Measurements from ENCODE around the gene DET1.

DET1 gene

DNA sequence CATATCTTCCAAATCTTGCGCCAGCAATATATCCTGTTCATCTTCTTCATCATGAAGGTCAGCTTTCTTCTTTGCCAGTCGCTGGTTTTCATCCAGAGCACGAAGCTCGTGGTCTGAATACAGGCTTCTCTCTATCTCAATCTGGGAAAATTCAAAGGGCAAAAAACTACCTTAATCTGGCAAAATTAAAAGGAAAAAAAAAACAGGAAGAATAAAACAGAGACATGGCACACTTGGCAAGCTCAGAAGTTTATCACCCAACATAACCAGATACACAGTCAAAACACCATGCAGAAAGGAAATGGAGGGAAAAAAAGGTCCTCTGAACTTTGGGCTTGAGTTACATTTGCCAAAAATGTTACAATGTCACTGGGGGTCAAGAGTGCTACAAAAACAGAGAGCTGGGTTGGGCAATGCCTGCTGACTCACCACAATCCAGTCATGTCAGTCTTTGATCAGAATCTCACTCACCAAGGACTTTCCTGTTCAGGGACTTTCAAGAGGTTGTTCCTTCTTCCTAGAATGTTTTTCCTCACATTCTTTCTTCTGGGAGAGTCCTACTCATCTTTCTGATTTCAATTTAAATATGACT is 80.8 kb downstream of the DET1 start:
- no peak overlapping the region for H3K27ac ChIP-seq (ENCODE audit: low read length)
- H3K4me2 ChIP-seq (ENCODE audit: low read length), result peak overlapping the region; percentile 91
- no peak overlapping the region; the same call in 1 of the 2 replicates for H3K9ac ChIP-seq (ENCODE audit: low read length)
- H3K4me3 ChIP-seq (ENCODE audit: low read length), result peak overlapping the region; percentile 87; the same call in 1 of the 2 replicates
- no peak overlapping the region for H2AFZ ChIP-seq (ENCODE audit: low read depth, low read length)
- H3K36me3 ChIP-seq (replicated peaks; ENCODE audit: low read depth, low read length), result peaks cover 53% of the 10 kb centered on the region
- H3K79me2 ChIP-seq (ENCODE audit: low read length), result peaks cover 60% of the 10 kb centered on the region
- H3K9me3 ChIP-seq (ENCODE audit: insufficient read depth, low read length), result no peaks in the 10 kb centered on the region
- TF ChIP-seq, protein P1, sequence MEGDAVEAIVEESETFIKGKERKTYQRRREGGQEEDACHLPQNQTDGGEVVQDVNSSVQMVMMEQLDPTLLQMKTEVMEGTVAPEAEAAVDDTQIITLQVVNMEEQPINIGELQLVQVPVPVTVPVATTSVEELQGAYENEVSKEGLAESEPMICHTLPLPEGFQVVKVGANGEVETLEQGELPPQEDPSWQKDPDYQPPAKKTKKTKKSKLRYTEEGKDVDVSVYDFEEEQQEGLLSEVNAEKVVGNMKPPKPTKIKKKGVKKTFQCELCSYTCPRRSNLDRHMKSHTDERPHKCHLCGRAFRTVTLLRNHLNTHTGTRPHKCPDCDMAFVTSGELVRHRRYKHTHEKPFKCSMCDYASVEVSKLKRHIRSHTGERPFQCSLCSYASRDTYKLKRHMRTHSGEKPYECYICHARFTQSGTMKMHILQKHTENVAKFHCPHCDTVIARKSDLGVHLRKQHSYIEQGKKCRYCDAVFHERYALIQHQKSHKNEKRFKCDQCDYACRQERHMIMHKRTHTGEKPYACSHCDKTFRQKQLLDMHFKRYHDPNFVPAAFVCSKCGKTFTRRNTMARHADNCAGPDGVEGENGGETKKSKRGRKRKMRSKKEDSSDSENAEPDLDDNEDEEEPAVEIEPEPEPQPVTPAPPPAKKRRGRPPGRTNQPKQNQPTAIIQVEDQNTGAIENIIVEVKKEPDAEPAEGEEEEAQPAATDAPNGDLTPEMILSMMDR (IDR thresholded peaks at IDR 0.05; ENCODE audit: low read depth, low read length), result no peak
- no peak for TF ChIP-seq EZH2phosphoT487 (IDR thresholded peaks at IDR 0.05; ENCODE audit: low read depth)
- peaks cover 8% of the 10 kb centered on the region; the same call in 1 of the 2 replicates for H4K20me1 ChIP-seq (ENCODE audit: insufficient read depth, low read length)
- H3K4me1 ChIP-seq (ENCODE audit: low read length), result peaks cover 35% of the 10 kb centered on the region
- no peaks in the 10 kb centered on the region for H3K27me3 ChIP-seq (ENCODE audit: low read depth, low read length)

DNA sequence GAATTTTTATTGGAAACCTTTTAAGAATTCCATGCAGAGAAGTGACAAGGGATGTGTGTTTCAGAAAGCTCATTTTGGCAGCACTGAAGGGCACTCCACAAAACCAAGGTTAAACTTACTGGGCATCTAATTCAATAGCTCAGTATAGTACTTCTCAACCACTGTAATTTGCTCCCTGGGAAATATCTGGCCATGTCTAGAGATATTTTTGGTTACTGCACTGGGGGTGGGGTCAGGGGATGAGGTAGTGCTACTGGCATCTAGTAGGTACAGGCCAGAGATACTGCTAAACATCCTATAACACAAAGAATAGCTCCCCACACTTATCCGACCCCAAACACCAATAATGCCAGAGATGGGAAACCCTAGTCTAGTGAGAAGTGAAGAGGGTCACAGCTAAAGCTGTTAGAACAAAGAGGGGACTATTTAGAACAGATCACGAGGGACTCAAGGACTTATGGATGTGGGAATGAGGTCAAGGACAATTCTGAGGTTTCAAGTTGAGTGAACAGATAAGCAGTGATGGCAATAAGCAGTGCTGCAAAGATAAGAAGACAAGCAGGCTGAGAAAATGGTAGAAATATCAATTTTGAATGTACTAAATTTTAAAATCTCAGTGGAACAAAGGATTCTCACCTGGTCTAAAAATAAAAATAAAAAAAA is 82.5 kb downstream of the DET1 start:
- Histone ChIP-seq H3K9ac (ENCODE audit: low read length) (no peak overlapping the region), H3K27ac (ENCODE audit: low read length) (no peak overlapping the region), H3K27me3 (ENCODE audit: low read depth, low read length) (no peaks in the 10 kb centered on the region), H3K4me3 (ENCODE audit: low read length) (no peak overlapping the region), H3K4me2 (ENCODE audit: low read length) (no peak overlapping the region), H3K79me2 (ENCODE audit: low read length) (peaks cover 43% of the 10 kb centered on the region), H3K4me1 (ENCODE audit: low read length) (peaks cover 17% of the 10 kb centered on the region), H3K36me3 (replicated peaks; ENCODE audit: low read depth, low read length) (peaks cover 58% of the 10 kb centered on the region), H2AFZ (ENCODE audit: low read depth, low read length) (no peak overlapping the region), H4K20me1 (ENCODE audit: insufficient read depth, low read length) (peaks cover 8% of the 10 kb centered on the region; the same call in 1 of the 2 replicates), H3K9me3 (ENCODE audit: insufficient read depth, low read length) (no peaks in the 10 kb centered on the region)
- TF ChIP-seq EZH2phosphoT487 (IDR thresholded peaks at IDR 0.05; ENCODE audit: low read depth), result no peak
- TF ChIP-seq, protein P1 (IDR thresholded peaks at IDR 0.05; ENCODE audit: low read depth, low read length), result no peak
